KMS-11 (cell line): ENCODE data around the gene ZDHHC21.

Experiments
- H2AFZ ChIP-seq: fragments of 200-600 bp; sonication (generic); 2 replicates; pipeline ENCODE4 v1.6.1; 2016; ENCODE audit warnings: antibody characterized with exemption, mixed run types, low read depth
- H3K27ac ChIP-seq: fragments of 200-600 bp; sonication (generic); 2 replicates; pipeline ENCODE4 v1.6.1; 2016; ENCODE audit warnings: mild to moderate bottlenecking, mixed run types
- H3K27me3 ChIP-seq: fragments of 200-600 bp; sonication (generic); 2 replicates; pipeline ENCODE4 v1.6.1; 2017; ENCODE audit warnings: mild to moderate bottlenecking, low read depth, mixed run types, moderate library complexity; ENCODE audit not compliant: insufficient read depth
- H3K36me3 ChIP-seq: fragments of 200-600 bp; sonication (generic); 2 replicates; pipeline ENCODE4 v1.6.1; 2017; ENCODE audit warnings: mild to moderate bottlenecking, mixed run types; ENCODE audit not compliant: insufficient read depth
- H3K4me1 ChIP-seq: fragments of 200-600 bp; sonication (generic); 2 replicates; pipeline ENCODE4 v1.6.1; 2016; ENCODE audit warnings: mild to moderate bottlenecking, low read depth, mixed run types; ENCODE audit not compliant: poor library complexity, severe bottlenecking
- H3K4me2 ChIP-seq: fragments of 200-600 bp; sonication (generic); 2 replicates; pipeline ENCODE4 v1.7.0; 2016; ENCODE audit warnings: mild to moderate bottlenecking, mixed run types
- H3K4me3 ChIP-seq: fragments of 200-600 bp; sonication (generic); IDR thresholded peaks from 2 replicates; pipeline ENCODE4 v1.6.1; 2017; ENCODE audit warnings: low read depth, low read length, mixed read lengths; ENCODE audit not compliant: insufficient read depth
- H3K79me2 ChIP-seq: fragments of 200-600 bp; sonication (generic); 2 replicates; pipeline ENCODE4 v1.6.1; 2016; ENCODE audit warnings: low read depth, mixed run types; ENCODE audit not compliant: insufficient read depth
- H3K9ac ChIP-seq: fragments of 200-600 bp; sonication (generic); 2 replicates; pipeline ENCODE4 v1.6.1; 2016; ENCODE audit warnings: mild to moderate bottlenecking, mixed run types
- H4K20me1 ChIP-seq: fragments of 200-600 bp; sonication (generic); 2 replicates; pipeline ENCODE4 v1.6.1; 2016; ENCODE audit warnings: mild to moderate bottlenecking, mixed run types; ENCODE audit not compliant: insufficient read depth
- TF ChIP-seq, protein P1 (sequence below): fragments of 200-600 bp; sonication (generic); conservative IDR thresholded peaks from 2 replicates; pipeline ENCODE4 v1.6.1; 2017; ENCODE audit warnings: low read depth, mild to moderate bottlenecking, antibody characterized with exemption, low read length, moderate library complexity, mixed read lengths

ZDHHC21 gene

GRCh38 chr9:14677872-14678271 lies 15.4 kb downstream of the ZDHHC21 start:
- no peaks in the 10 kb centered on the region for H3K79me2 ChIP-seq
- no peaks in the 10 kb centered on the region for H3K36me3 ChIP-seq
- H3K27me3 ChIP-seq = no peaks in the 10 kb centered on the region
- no peak overlapping the region for H3K4me2 ChIP-seq
- no peaks in the 10 kb centered on the region for H3K4me1 ChIP-seq
- no peak overlapping the region for H3K9ac ChIP-seq
- no peak overlapping the region for H3K4me3 ChIP-seq
- H3K27ac ChIP-seq = no peak overlapping the region
- TF ChIP-seq, protein P1, sequence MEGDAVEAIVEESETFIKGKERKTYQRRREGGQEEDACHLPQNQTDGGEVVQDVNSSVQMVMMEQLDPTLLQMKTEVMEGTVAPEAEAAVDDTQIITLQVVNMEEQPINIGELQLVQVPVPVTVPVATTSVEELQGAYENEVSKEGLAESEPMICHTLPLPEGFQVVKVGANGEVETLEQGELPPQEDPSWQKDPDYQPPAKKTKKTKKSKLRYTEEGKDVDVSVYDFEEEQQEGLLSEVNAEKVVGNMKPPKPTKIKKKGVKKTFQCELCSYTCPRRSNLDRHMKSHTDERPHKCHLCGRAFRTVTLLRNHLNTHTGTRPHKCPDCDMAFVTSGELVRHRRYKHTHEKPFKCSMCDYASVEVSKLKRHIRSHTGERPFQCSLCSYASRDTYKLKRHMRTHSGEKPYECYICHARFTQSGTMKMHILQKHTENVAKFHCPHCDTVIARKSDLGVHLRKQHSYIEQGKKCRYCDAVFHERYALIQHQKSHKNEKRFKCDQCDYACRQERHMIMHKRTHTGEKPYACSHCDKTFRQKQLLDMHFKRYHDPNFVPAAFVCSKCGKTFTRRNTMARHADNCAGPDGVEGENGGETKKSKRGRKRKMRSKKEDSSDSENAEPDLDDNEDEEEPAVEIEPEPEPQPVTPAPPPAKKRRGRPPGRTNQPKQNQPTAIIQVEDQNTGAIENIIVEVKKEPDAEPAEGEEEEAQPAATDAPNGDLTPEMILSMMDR = no peak
- H2AFZ ChIP-seq = no peak overlapping the region
- no peaks in the 10 kb centered on the region for H4K20me1 ChIP-seq

DNA sequence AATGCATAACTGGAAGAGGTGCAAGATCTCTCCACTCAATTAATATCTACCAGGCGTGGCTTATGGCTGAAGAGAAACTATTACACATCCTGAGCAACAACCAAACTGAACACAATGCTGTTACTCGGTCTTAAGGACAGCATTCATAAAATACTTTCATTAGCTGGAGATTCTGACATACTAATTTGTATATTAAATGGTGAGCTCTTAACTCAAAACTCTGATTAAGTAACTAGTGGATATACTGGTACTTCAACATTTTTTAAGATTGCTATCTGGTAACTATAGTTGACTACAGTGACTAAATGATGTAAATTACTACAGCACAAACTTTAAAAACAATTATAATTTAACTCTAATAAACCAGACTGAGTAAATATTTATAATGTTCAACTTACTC lies 15.8 kb downstream of the ZDHHC21 start:
- H3K4me2 ChIP-seq = no peak overlapping the region

GRCh38 chr9:14674630-14675029 lies 18.6 kb downstream of the ZDHHC21 start:
- Histone ChIP-seq H2AFZ (no peak overlapping the region), H3K4me1 (no peaks in the 10 kb centered on the region), H3K9ac (no peak overlapping the region), H3K79me2 (no peaks in the 10 kb centered on the region), H3K27ac (no peak overlapping the region), H3K27me3 (no peaks in the 10 kb centered on the region), H4K20me1 (no peaks in the 10 kb centered on the region), H3K4me3 (no peak overlapping the region), H3K36me3 (no peaks in the 10 kb centered on the region), H3K4me2 (no peak overlapping the region)
- TF ChIP-seq, protein P1 = no peak

More for the DNA sequence above, 15.8 kb downstream of the ZDHHC21 start:
- H3K4me1 ChIP-seq = no peaks in the 10 kb centered on the region
- H3K79me2 ChIP-seq = no peaks in the 10 kb centered on the region
- H2AFZ ChIP-seq = no peak overlapping the region
- TF ChIP-seq, protein P1 = no peak
- no peaks in the 10 kb centered on the region for H3K36me3 ChIP-seq
- H4K20me1 ChIP-seq = no peaks in the 10 kb centered on the region
- no peak overlapping the region for H3K27ac ChIP-seq
- no peak overlapping the region for H3K4me3 ChIP-seq
- H3K27me3 ChIP-seq = no peaks in the 10 kb centered on the region
- H3K9ac ChIP-seq = no peak overlapping the region

- no peaks in the 10 kb centered on the region for H3K79me2 ChIP-seq
- H4K20me1 ChIP-seq = no peaks in the 10 kb centered on the region
- H3K4me2 ChIP-seq = no peak overlapping the region
- H3K27me3 ChIP-seq = no peaks in the 10 kb centered on the region
- TF ChIP-seq, protein P1 = no peak
- no peaks in the 10 kb centered on the region for H3K36me3 ChIP-seq
- no peak overlapping the region for H3K9ac ChIP-seq
- no peaks in the 10 kb centered on the region for H3K4me1 ChIP-seq
- no peak overlapping the region for H2AFZ ChIP-seq
- no peak overlapping the region for H3K4me3 ChIP-seq
- H3K27ac ChIP-seq = no peak overlapping the region
These were observed 21.9 kb downstream of the ZDHHC21 start for GRCh38 chr9:14671377-14671776.
